GM23248 (cell line): Measurements from ENCODE around the gene ADSS1. TPM values are rescaled to one million over a fixed set of nuclear protein-coding genes. Genes with fewer than 3 reads are reported as not detected.
"Not testable (repeated sequence)": the region's sequence is repeated elsewhere in the genome, so short reads cannot be mapped to it uniquely, and the experiment has no call there.

ENCODE experiments used
- DNase-seq: peaks from one replicate; pipeline ENCODE4 v3.0.0-alpha.2; 2015
- H2AFZ ChIP-seq: fragments of 200-600 bp; sonication (generic); 2 replicates; pipeline ENCODE4 v1.6.1; 2016; ENCODE audit warnings: antibody characterized with exemption
- H3F3A ChIP-seq: fragments of 200-600 bp; sonication (generic); 2 replicates; pipeline ENCODE4 v1.6.1; 2016; ENCODE audit warnings: mild to moderate bottlenecking, antibody characterized with exemption, mixed run types; ENCODE audit not compliant: insufficient read depth
- H3K27ac ChIP-seq: fragments of 200-600 bp; sonication (generic); 2 replicates; pipeline ENCODE4 v1.5.1; 2016; ENCODE audit warnings: mild to moderate bottlenecking
- H3K27me3 ChIP-seq: fragments of 200-600 bp; sonication (generic); replicated peaks from 2 replicates; pipeline ENCODE4 v1.6.1; 2016; ENCODE audit warnings: mild to moderate bottlenecking; ENCODE audit not compliant: insufficient read depth
- H3K36me3 ChIP-seq: fragments of 200-600 bp; sonication (generic); 2 replicates; pipeline ENCODE4 v1.6.1; 2016; ENCODE audit warnings: low read depth, mild to moderate bottlenecking
- H3K4me1 ChIP-seq: fragments of 200-600 bp; sonication (generic); 2 replicates; pipeline ENCODE4 v1.6.1; 2016; ENCODE audit warnings: mild to moderate bottlenecking; ENCODE audit not compliant: insufficient read depth
- H3K4me2 ChIP-seq: fragments of 200-600 bp; sonication (generic); one replicate; pipeline ENCODE4 v1.6.1; 2016; ENCODE audit warnings: mild to moderate bottlenecking; ENCODE audit not compliant: unreplicated experiment
- H3K4me3 ChIP-seq: fragments of 200-600 bp; sonication (generic); 2 replicates; pipeline ENCODE4 v1.5.1; 2016; ENCODE audit warnings: mild to moderate bottlenecking
- H3K79me2 ChIP-seq: fragments of 200-600 bp; sonication (generic); 2 replicates; pipeline ENCODE4 v1.6.1; 2016; ENCODE audit warnings: mild to moderate bottlenecking; ENCODE audit not compliant: insufficient read depth
- H3K9ac ChIP-seq: fragments of 200-600 bp; sonication (generic); 2 replicates; pipeline ENCODE4 v1.6.1; 2016; ENCODE audit warnings: mild to moderate bottlenecking
- H3K9me2 ChIP-seq: fragments of 200-600 bp; sonication (generic); 2 replicates; pipeline ENCODE4 v1.6.1; 2016; ENCODE audit warnings: mixed run types, mild to moderate bottlenecking, moderate library complexity; ENCODE audit not compliant: insufficient read depth
- H3K9me3 ChIP-seq: fragments of 200-600 bp; sonication (generic); one replicate; pipeline ENCODE4 v1.6.1; 2017; ENCODE audit warnings: low read depth
- H4K20me1 ChIP-seq: fragments of 200-600 bp; sonication (generic); 2 replicates; pipeline ENCODE4 v1.6.0; 2016; ENCODE audit not compliant: insufficient read depth
- EZH2 ChIP-seq: fragments of 200-600 bp; sonication (generic); IDR thresholded peaks from 2 replicates; pipeline ENCODE4 v1.6.1; 2018; ENCODE audit warnings: antibody characterized with exemption, mild to moderate bottlenecking; ENCODE audit not compliant: insufficient read depth, poor library complexity, severe bottlenecking
- EZH2phosphoT487 ChIP-seq: fragments of 200-600 bp; sonication (generic); IDR thresholded peaks from 2 replicates; pipeline ENCODE4 v1.6.1; 2018; ENCODE audit warnings: antibody characterized with exemption, moderate library complexity, mild to moderate bottlenecking, low read depth; ENCODE audit not compliant: insufficient read depth
- WGBS, 2 experiments: methylation state at CpG; one replicate each; pipeline ENCODE4 v1.1.6; 2015 to 2017; ENCODE audit warnings: low lambda C conversion rate in 2 of 2, low coverage in 1 of 2; ENCODE audit errors: missing lambda C conversion rate in 2 of 2; 5-methylcytosine and 5-hydroxymethylcytosine counted together
- in situ Hi-C: fragments of 300-500 bp; cut with MboI; formaldehyde crosslinking; loops from 2 replicates; pipeline ENCODE4 v1.15.0; 2020
- polyA plus RNA-seq: library from polyadenylated mRNA; unstranded; fragments of >200 nt; fragmentation: Nextera tagmentation; extraction: Ambion mirVana; gene quantifications from 2 replicates; pipeline ENCODE4 v1.2.1, GENCODE V29; 2016
- total RNA-seq: library from RNA; depleted of rRNA; stranded (reverse); fragments of >200 nt; shearing (Covaris generic); gene quantifications from 2 replicates; pipeline ENCODE4 v1.2.3, GENCODE V29; 2014

ADSS1 gene
- total and polyA plus RNA-seq, 2 experiments from 2014 or later = 3.7 to 7.1 TPM

DNA sequence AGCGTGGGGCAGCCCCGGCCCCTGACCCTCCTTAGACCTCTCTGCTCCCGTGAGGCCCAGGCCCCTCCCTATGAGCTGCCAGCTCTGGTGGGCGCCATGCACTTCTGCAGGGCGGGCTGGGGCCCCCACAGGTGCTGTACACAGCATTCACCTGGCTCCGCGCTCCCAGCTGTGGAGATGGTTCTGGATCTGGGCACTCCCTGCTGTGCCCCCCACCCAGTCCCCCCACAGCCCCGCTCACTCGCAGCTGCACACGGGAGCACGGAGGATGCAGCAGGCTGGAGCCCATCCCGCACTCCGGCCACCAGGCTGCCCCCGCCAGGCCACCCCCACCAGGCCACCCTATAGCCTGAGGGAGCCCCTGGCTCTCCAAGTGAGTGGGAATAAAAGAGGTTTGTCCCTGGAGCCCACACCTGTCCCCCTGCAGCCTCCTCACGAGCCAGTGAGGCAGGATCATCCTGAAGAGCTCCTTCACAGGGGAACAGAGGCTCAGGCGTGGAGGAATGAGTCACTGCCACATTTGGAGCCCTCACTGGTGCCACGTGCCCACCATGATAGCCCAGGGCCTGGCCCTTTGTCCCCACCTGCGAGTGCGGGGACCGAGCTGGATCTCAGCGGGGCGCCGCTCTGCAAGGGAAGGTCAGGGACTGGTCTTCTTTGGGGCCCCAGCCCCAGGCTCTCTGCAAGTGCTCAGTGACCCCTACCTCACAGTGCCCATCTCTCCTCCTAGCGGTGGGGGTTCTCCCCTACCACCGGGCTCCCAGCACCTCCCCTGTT lies 1.9 kb downstream of the ADSS1 start:
- no peaks in the 10 kb centered on the region for H3K9me3 ChIP-seq
- no peaks in the 10 kb centered on the region for H3K27me3 ChIP-seq
- H4K20me1 ChIP-seq = no peaks in the 10 kb centered on the region
- no peak for TF ChIP-seq EZH2phosphoT487
- TF ChIP-seq EZH2 = no peak
- no peaks in the 10 kb centered on the region for H3F3A ChIP-seq
- H3K4me1 ChIP-seq = peaks cover 8% of the 10 kb centered on the region; the same call in 1 of the 2 replicates
- H3K4me3 ChIP-seq = no peak overlapping the region
- no peak overlapping the region for H3K9ac ChIP-seq
- no peak overlapping the region for H2AFZ ChIP-seq
- 56 to 71% methylated on average over 17 to 25 of the region's 25 CpGs for WGBS, 2 experiments
- in situ Hi-C loops = no loop called here
- H3K4me2 ChIP-seq = no peak overlapping the region
- DNase-seq = peak; percentile 36
- H3K27ac ChIP-seq = no peak overlapping the region
- no peaks in the 10 kb centered on the region for H3K36me3 ChIP-seq
- no peaks in the 10 kb centered on the region for H3K9me2 ChIP-seq
- H3K79me2 ChIP-seq = no peaks in the 10 kb centered on the region

DNA sequence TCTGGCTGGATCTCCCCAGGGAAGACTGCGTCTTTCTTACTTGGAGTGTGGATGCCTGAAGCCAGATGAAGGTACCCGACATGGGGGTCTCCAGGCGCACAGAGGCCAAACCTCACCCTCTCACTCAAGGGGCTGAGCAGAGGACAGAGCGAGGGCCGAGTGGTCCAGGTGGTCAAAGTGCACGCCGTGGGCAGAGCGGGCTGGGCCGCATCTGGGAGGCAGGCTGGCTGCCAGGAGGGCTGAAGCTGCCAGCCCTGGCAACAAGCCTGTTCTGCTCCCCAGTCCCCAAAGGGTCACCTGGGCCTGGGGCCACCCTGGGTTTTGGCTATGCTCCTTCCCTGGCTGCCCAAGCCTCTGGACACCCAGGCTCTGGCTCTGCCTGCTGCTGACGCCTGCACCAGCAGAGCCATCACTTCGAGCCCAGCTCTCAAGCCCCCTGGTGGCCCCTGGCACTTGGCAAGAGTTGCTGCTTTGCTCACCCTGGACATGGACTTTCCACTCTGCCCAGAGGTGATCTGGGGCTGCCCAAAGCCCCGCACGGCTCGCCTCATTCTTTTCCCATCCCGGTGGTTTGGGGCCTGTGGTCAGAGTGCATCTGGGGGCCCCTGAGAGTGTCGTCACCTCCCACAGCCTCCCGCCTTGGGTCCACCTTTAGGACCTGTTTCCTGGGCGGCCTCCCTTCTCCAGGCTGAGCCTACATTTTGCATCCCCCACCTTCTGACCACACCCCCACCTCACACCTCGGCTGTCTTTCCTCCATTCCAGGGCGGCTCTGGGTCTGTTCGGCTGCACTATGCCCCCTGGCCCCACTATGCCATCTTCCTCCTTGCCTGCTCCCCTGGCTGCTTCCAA lies 2.8 kb downstream of the ADSS1 start:
- no peaks in the 10 kb centered on the region for H4K20me1 ChIP-seq
- no peaks in the 10 kb centered on the region for H3K9me2 ChIP-seq
- WGBS, 2 experiments = 71 to 74% methylated on average over 21 of the region's 21 CpGs
- no peak overlapping the region for H3K27ac ChIP-seq
- no peaks in the 10 kb centered on the region for H3K79me2 ChIP-seq
- peaks cover 8% of the 10 kb centered on the region; the same call in 1 of the 2 replicates for H3K4me1 ChIP-seq
- no peak overlapping the region for H3K4me3 ChIP-seq
- H3K9ac ChIP-seq = no peak overlapping the region
- no peak overlapping the region for H3K4me2 ChIP-seq
- H2AFZ ChIP-seq = no peak overlapping the region
- H3K9me3 ChIP-seq = no peaks in the 10 kb centered on the region
- no peaks in the 10 kb centered on the region for H3K27me3 ChIP-seq
- H3K36me3 ChIP-seq = no peaks in the 10 kb centered on the region
- no peaks in the 10 kb centered on the region for H3F3A ChIP-seq
- TF ChIP-seq EZH2 (no peak), EZH2phosphoT487 (no peak)
- in situ Hi-C loops = no loop called here
- DNase-seq = no peak

DNA sequence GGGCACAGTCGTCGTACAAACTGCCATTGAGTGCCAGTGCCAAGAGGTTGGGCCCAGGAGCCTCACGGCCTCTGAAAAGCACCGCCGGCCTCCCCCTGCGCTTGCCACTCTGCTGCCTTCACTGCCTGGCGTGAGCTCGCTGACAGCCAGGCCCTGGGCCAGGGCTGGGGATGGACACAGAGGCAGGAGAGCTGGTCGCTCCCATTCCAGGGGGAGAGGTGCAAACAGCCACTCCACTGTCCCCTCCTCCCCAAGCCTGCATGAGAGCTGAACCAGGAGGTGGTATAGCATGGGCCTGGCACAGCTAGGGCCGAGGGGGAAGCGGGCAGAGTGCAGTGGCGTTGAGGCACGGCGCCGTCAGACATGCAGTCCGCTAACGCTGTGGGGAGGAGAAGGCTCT lies 4.6 kb downstream of the ADSS1 start:
- in situ Hi-C loops = no loop called here

GRCh38 chr14:104729176-104729834 lies 5.3 kb downstream of the ADSS1 start:
- H3K9ac ChIP-seq, H3K4me2 ChIP-seq, H3K79me2 ChIP-seq, H3K9me2 ChIP-seq, H3K36me3 ChIP-seq, H3K4me1 ChIP-seq, H4K20me1 ChIP-seq, H3K27ac ChIP-seq, H3K4me3 ChIP-seq, H3F3A ChIP-seq, DNase-seq, H3K9me3 ChIP-seq, H2AFZ ChIP-seq, H3K27me3 ChIP-seq, in situ Hi-C loops: not testable (repeated sequence)
- 81 to 95% methylated on average over 8 to 71 of the region's 73 CpGs for WGBS, 2 experiments

More for the DNA sequence above, 4.6 kb downstream of the ADSS1 start:
- TF ChIP-seq EZH2phosphoT487 = no peak
- no peak for TF ChIP-seq EZH2
- Histone ChIP-seq H3K4me2 (no peak overlapping the region), H4K20me1 (no peaks in the 10 kb centered on the region), H3F3A (no peaks in the 10 kb centered on the region), H3K36me3 (no peaks in the 10 kb centered on the region), H3K9me3 (no peaks in the 10 kb centered on the region), H2AFZ (no peak overlapping the region), H3K9me2 (no peaks in the 10 kb centered on the region), H3K79me2 (no peaks in the 10 kb centered on the region), H3K9ac (no peak overlapping the region), H3K27me3 (no peaks in the 10 kb centered on the region), H3K4me3 (no peak overlapping the region), H3K4me1 (peaks cover 8% of the 10 kb centered on the region; the same call in 1 of the 2 replicates), H3K27ac (no peak overlapping the region)
- DNase-seq = no peak
- 84 to 85% methylated on average over 17 of the region's 17 CpGs for WGBS, 2 experiments
